Naive thymus-derived CD4-positive, alpha-beta T cell (primary cell): Measurements from ENCODE around the gene CMTR2. TPM values are rescaled to one million over a fixed set of nuclear protein-coding genes. Genes with fewer than 3 reads are reported as not detected.
"Not testable (repeated sequence)": the region's sequence is repeated elsewhere in the genome, so short reads cannot be mapped to it uniquely, and the experiment has no call there.

Experiments used
- ATAC-seq: fragments of 150-1000 bp; cut with Tn5 transposase; 2 replicates; pipeline ENCODE4 v1.10.0; 2021; ENCODE audit warnings: mild to moderate bottlenecking, moderate library complexity
- CTCF ChIA-PET: fragments of 350-600 bp; sonication (Branson Sonifier 250); formaldehyde crosslinking; loops from one replicate; lab custom pipeline; 2021; ENCODE audit warnings: antibody characterized with exemption; lab: Charles Lee
- POLR2A ChIA-PET: fragments of 350-600 bp; sonication (Branson Sonifier 250); formaldehyde crosslinking; loops from one replicate; lab custom pipeline; 2021; ENCODE audit warnings: antibody characterized with exemption, inconsistent platforms; lab: Charles Lee
- DNase-seq, 9 donors: peaks; one replicate each; pipeline versions ENCODE4 v3.0.0 to v3.0.0-alpha.2; 2020 to 2022; ENCODE audit warnings: mixed read lengths in 1 of 9
- H3K27ac ChIP-seq: one replicate; pipeline ENCODE4 v1.7.0; 2013; ENCODE audit warnings: mild to moderate bottlenecking, low read depth, low read length, moderate library complexity
- H3K27me3 ChIP-seq, 2 donors: one replicate each; pipeline ENCODE4 v1.7.0; 2013; ENCODE audit warnings: low read length in 2 of 2, mild to moderate bottlenecking in 2 of 2, moderate library complexity in 2 of 2; ENCODE audit not compliant: control insufficient read depth in 2 of 2, insufficient read depth in 2 of 2
- H3K36me3 ChIP-seq, 3 experiments: 1 replicate in 2 of 3; 2 replicates in 1 of 3; pipeline ENCODE4 v1.7.0; 2013; ENCODE audit warnings: low read length in 3 of 3, mild to moderate bottlenecking in 3 of 3, moderate library complexity in 1 of 3; ENCODE audit not compliant: insufficient read depth in 3 of 3, control insufficient read depth in 2 of 3
- H3K4me1 ChIP-seq, 2 donors: one replicate each; pipeline ENCODE4 v1.7.0; 2013; ENCODE audit warnings: low read length in 2 of 2, mild to moderate bottlenecking in 2 of 2, moderate library complexity in 1 of 2; ENCODE audit not compliant: control insufficient read depth in 2 of 2, insufficient read depth in 2 of 2
- H3K4me3 ChIP-seq: 2 replicates; pipeline ENCODE4 v1.7.0; 2013; ENCODE audit warnings: mild to moderate bottlenecking, low read length
- H3K9me3 ChIP-seq, 3 experiments: 1 replicate in 2 of 3; 2 replicates in 1 of 3; pipeline ENCODE4 v1.7.0; 2013; ENCODE audit warnings: low read length in 3 of 3; ENCODE audit not compliant: control insufficient read depth in 2 of 3
- H3K27ac Mint-ChIP-seq, 9 donors: one replicate each; pipeline ENCODE4 v1.8.0; 2020 to 2022; ENCODE audit warnings: mixed read lengths in 9 of 9, mild to moderate bottlenecking in 8 of 9, moderate library complexity in 5 of 9, inconsistent platforms in 2 of 9
- H3K27me3 Mint-ChIP-seq, 5 donors: one replicate each; pipeline ENCODE4 v1.8.0; 2021 to 2022; ENCODE audit warnings: mixed read lengths in 5 of 5, mild to moderate bottlenecking in 1 of 5
- H3K36me3 Mint-ChIP-seq, 5 donors: one replicate each; pipeline ENCODE4 v1.8.0; 2020 to 2022; ENCODE audit warnings: mixed read lengths in 5 of 5, mild to moderate bottlenecking in 3 of 5, inconsistent platforms in 1 of 5
- H3K4me1 Mint-ChIP-seq, 7 donors: one replicate each; pipeline ENCODE4 v1.8.0; 2020 to 2022; ENCODE audit warnings: mixed read lengths in 7 of 7, mild to moderate bottlenecking in 3 of 7, inconsistent platforms in 1 of 7
- H3K4me3 Mint-ChIP-seq, 10 donors: one replicate each; pipeline ENCODE4 v1.8.0; 2020 to 2022; ENCODE audit warnings: mild to moderate bottlenecking in 10 of 10, mixed read lengths in 10 of 10, moderate library complexity in 6 of 10, inconsistent platforms in 2 of 10
- H3K9me3 Mint-ChIP-seq, 11 donors: one replicate each; pipeline ENCODE4 v1.8.0; 2020 to 2022; ENCODE audit warnings: mixed read lengths in 11 of 11, mild to moderate bottlenecking in 4 of 11, inconsistent platforms in 1 of 11, moderate library complexity in 1 of 11
- intact Hi-C, 2 donors: fragments of 100-400 bp; cut with micrococcal nuclease; formaldehyde crosslinking; loops; one replicate each; pipeline ENCODE4 v1.15.1; 2023
- polyA plus RNA-seq, 2 donors: library from polyadenylated mRNA; unstranded; fragments of 300-500 nt; fragmentation: Illumina TruSeq; gene quantifications; one replicate each; pipeline ENCODE4 v1.2.3, GENCODE V29; 2021
- total RNA-seq, 6 experiments: library from RNA in 5 of 6; stranded (reverse) in 5 of 6; gene quantifications; 1 replicate in 5 of 6; 2 replicates in 1 of 6; pipeline ENCODE4 v1.2.3 and lab custom pipeline; 2021 to 2026

CMTR2 gene
- total and polyA plus RNA-seq, 7 experiments from 2014 or later, result 8.0 to 28.8 (median 22.3) TPM

GRCh38 chr16:71296584-71297340 lies 7.6 kb upstream of the CMTR2 start:
- H3K4me1 Mint-ChIP-seq, result no peaks in the 10 kb centered on the region
- Histone ChIP-seq H3K4me3 (no peak overlapping the region), H3K36me3 (no peaks in the 10 kb centered on the region), H3K4me1 (no peaks in the 10 kb centered on the region), H3K27ac (no peak overlapping the region), H3K9me3 (no peaks in the 10 kb centered on the region), H3K27me3 (no peaks in the 10 kb centered on the region)
- H3K36me3 Mint-ChIP-seq, result peaks cover 0 to 6% (median 0%) of the 10 kb centered on the region in 5 donors
- no peak overlapping the region for H3K4me3 Mint-ChIP-seq
- DNase-seq (no peak), ATAC-seq (no peak)
- POLR2A ChIA-PET, result no interaction called here
- H3K9me3 Mint-ChIP-seq, result peaks cover 0 to 10% (median 3%) of the 10 kb centered on the region in 11 donors
- H3K27me3 Mint-ChIP-seq, result peaks cover 19 to 63% (median 52%) of the 10 kb centered on the region in 5 donors
- CTCF ChIA-PET, result no interaction called here
- intact Hi-C loops, result no loop called here
- H3K27ac Mint-ChIP-seq, result no peak overlapping the region

DNA sequence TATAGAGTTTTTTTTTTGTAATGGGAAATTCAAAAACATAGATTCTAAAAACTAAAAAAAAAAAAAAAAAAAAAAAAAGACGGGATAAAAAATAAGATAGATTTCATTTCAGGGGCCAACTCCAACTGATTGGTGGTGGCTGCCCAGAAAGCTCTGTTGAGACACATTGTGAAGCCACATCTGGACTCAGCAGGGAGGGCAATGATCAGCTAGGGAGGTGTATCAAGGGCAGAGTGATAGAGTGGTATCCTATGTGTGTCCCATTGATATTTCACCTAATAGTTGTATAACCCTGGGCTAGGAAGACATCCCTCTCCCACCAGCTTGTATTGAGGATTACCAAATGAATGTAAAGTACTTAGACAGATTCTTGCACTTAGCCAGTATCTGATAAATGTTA lies 6.7 kb upstream of the CMTR2 start:
- Mint-ChIP-seq H3K36me3 (peaks cover 0 to 6% (median 0%) of the 10 kb centered on the region in 5 donors), H3K9me3 (peaks cover 0 to 10% (median 3%) of the 10 kb centered on the region in 11 donors), H3K27ac (no peak overlapping the region), H3K4me1 (no peaks in the 10 kb centered on the region), H3K4me3 (no peak overlapping the region), H3K27me3 (peaks cover 22 to 59% (median 48%) of the 10 kb centered on the region in 5 donors)
- H3K4me1 ChIP-seq, result no peaks in the 10 kb centered on the region
- ChIA-PET POLR2A (no interaction called here), CTCF (no interaction called here)
- no peaks in the 10 kb centered on the region for H3K9me3 ChIP-seq
- intact Hi-C loops, result no loop called here
- ATAC-seq (no peak), DNase-seq (no peak)
- H3K4me3 ChIP-seq, result no peak overlapping the region
- H3K36me3 ChIP-seq, result no peaks in the 10 kb centered on the region
- no peak overlapping the region for H3K27ac ChIP-seq
- H3K27me3 ChIP-seq, result no peaks in the 10 kb centered on the region

- CTCF ChIA-PET, result no interaction called here
- intact Hi-C loops, result no loop called here
- H3K4me3 Mint-ChIP-seq, result no peak overlapping the region
Measured at GRCh38 chr16:71293919-71294318, 4.7 kb upstream of the CMTR2 start.

GRCh38 chr16:71292095-71292494 lies 2.9 kb upstream of the CMTR2 start:
- H3K27me3 ChIP-seq, H3K9me3 ChIP-seq, DNase-seq, H3K36me3 ChIP-seq, H3K4me3 Mint-ChIP-seq, H3K27ac ChIP-seq, H3K27ac Mint-ChIP-seq, POLR2A ChIA-PET, ATAC-seq, H3K4me3 ChIP-seq, intact Hi-C loops: not testable (repeated sequence)
- peaks cover 5 to 14% of the 10 kb centered on the region in 2 donors for H3K4me1 ChIP-seq
- Mint-ChIP-seq H3K9me3 (peaks cover 0 to 14% (median 0%) of the 10 kb centered on the region in 11 donors), H3K4me1 (peaks cover 15 to 24% (median 17%) of the 10 kb centered on the region in 7 donors), H3K36me3 (peaks cover 0 to 16% (median 10%) of the 10 kb centered on the region in 5 donors), H3K27me3 (peaks cover 14 to 36% (median 20%) of the 10 kb centered on the region in 5 donors)
- CTCF ChIA-PET, result interaction anchor here (0.8 kb wide), 1 partner anchor 67 kb away, joined by 4 read pairs; no protein-coding TSS in a partner anchor

More at GRCh38 chr16:71293919-71294318, 4.7 kb upstream of the CMTR2 start:
- no peak for ATAC-seq
- no peak for DNase-seq
- Histone ChIP-seq H3K36me3 (peaks cover 0 to 4% (median 0%) of the 10 kb centered on the region in 3 experiments), H3K27ac (no peak overlapping the region), H3K4me3 (no peak overlapping the region), H3K27me3 (no peaks in the 10 kb centered on the region), H3K9me3 (no peaks in the 10 kb centered on the region), H3K4me1 (peaks cover 0 to 4% of the 10 kb centered on the region in 2 donors)
- no peak overlapping the region for H3K27ac Mint-ChIP-seq
- POLR2A ChIA-PET, result no interaction called here
- peaks cover 15 to 42% (median 33%) of the 10 kb centered on the region in 5 donors for H3K27me3 Mint-ChIP-seq
- peaks cover 0 to 4% (median under 1%) of the 10 kb centered on the region in 11 donors for H3K9me3 Mint-ChIP-seq
- H3K4me1 Mint-ChIP-seq, result peaks cover 0 to 9% (median 1%) of the 10 kb centered on the region in 7 donors
- H3K36me3 Mint-ChIP-seq, result no peaks in the 10 kb centered on the region

DNA sequence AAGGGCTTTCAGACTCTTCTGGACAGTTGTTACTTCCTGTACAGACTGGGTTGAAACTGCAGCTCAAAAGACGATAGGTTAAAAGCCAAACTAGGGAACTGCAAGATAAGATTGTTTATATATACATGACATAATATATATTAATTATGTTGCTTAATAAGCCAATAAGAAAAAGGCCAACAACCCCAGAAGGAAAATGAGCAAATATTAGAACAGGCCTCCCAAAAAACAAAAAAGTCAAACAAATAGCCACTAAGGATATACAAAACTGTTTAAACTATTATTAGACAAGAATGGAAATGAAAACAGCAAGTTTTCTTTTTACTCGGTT lies 495 bp upstream of the CMTR2 start:
- H3K4me3 ChIP-seq, result peak overlapping the region; percentile 87
- no peaks in the 10 kb centered on the region for H3K27me3 ChIP-seq
- H3K27ac ChIP-seq, result peak overlapping the region; percentile 82
- no peak for ATAC-seq
- Mint-ChIP-seq H3K4me3 (peak overlapping the region; percentile 81 to 93 (median 89)), H3K27me3 (peaks cover 13 to 26% (median 19%) of the 10 kb centered on the region in 5 donors), H3K27ac (peak overlapping the region; percentile 75 to 95 (median 92)), H3K36me3 (peaks cover 19 to 39% (median 33%) of the 10 kb centered on the region in 5 donors), H3K9me3 (peaks cover 0 to 37% (median 10%) of the 10 kb centered on the region in 11 donors), H3K4me1 (peaks cover 18 to 33% (median 28%) of the 10 kb centered on the region in 7 donors)
- intact Hi-C loops, result loop anchor here (1.0 to 5.0 kb wide), 10 partner anchors 173 to 857 kb away; partner anchors contain the start of genes VAC14 (in 2 of the 2), ZNF23 (in 2 of the 2), COG4 (in 1 of the 2) and DHX38 (in 1 of the 2)
- DNase-seq, result no peak
- H3K9me3 ChIP-seq, result peaks cover 0 to 15% (median 0%) of the 10 kb centered on the region in 3 experiments
- H3K4me1 ChIP-seq, result peaks cover 5 to 14% of the 10 kb centered on the region in 2 donors
- POLR2A ChIA-PET, result no interaction called here
- CTCF ChIA-PET, result no interaction called here
- H3K36me3 ChIP-seq, result peaks cover 0 to 28% (median 9%) of the 10 kb centered on the region in 3 experiments

GRCh38 chr16:71288570-71288889 lies 672 bp downstream of the CMTR2 start:
- Mint-ChIP-seq H3K4me1 (peaks cover 21 to 39% (median 31%) of the 10 kb centered on the region in 7 donors), H3K27ac (peak overlapping the region; percentile 48 to 95 (median 92)), H3K36me3 (peaks cover 26 to 51% (median 45%) of the 10 kb centered on the region in 5 donors), H3K4me3 (peak overlapping the region; percentile 81 to 93 (median 89)), H3K9me3 (peaks cover 0 to 47% (median 16%) of the 10 kb centered on the region in 11 donors), H3K27me3 (peaks cover 9 to 21% (median 19%) of the 10 kb centered on the region in 5 donors)
- Histone ChIP-seq H3K27me3 (no peaks in the 10 kb centered on the region), H3K9me3 (peaks cover 0 to 22% (median 0%) of the 10 kb centered on the region in 3 experiments), H3K27ac (peak overlapping the region; percentile 82), H3K36me3 (peaks cover 0 to 39% (median 9%) of the 10 kb centered on the region in 3 experiments), H3K4me1 (peaks cover 5 to 14% of the 10 kb centered on the region in 2 donors), H3K4me3 (peak overlapping the region; percentile 87)
- peak in 1 of 9 donors; percentile 11 for DNase-seq
- POLR2A ChIA-PET, result interaction anchor here (0.7 to 1.0 kb wide), 2 partner anchors 20 to 1527 kb away, joined by 4 to 6 read pairs; no protein-coding TSS in a partner anchor
- intact Hi-C loops, result loop anchor here (2.0 to 5.0 kb wide), 7 partner anchors 174 to 856 kb away; partner anchors contain the start of genes ZNF23 (in 2 of the 2), COG4 (in 1 of the 2), DHX38 (in 1 of the 2) and SF3B3 (in 1 of the 2)
- no peak for ATAC-seq
- CTCF ChIA-PET, result no interaction called here
